Stimulated activated CD8-positive, alpha-beta memory T cell treated with anti-CD3 and anti-CD28 coated beads, Interleukin-2, amount 100 ng/mL, for 1 hour (primary cell): ENCODE data around the gene SORCS2.

ENCODE experiments used
- DNase-seq, 2 donors: peaks; one replicate each; pipeline ENCODE4 v3.0.0-alpha.2; 2020; ENCODE audit warnings: low read depth in 2 of 2

Gene SORCS2

GRCh38 chr4:7355795-7356194 lies 163.5 kb downstream of the SORCS2 start:
- DNase-seq: no peak

- DNase-seq: no peak
These were observed 164.5 kb downstream of the SORCS2 start for GRCh38 chr4:7356667-7357310.

GRCh38 chr4:7357323-7357722 lies 165.0 kb downstream of the SORCS2 start:
- DNase-seq: no peak

- DNase-seq: no peak
These were observed 165.9 kb downstream of the SORCS2 start for GRCh38 chr4:7358100-7358735.

GRCh38 chr4:7359400-7360062 lies 167.2 kb downstream of the SORCS2 start:
- no peak for DNase-seq

GRCh38 chr4:7360806-7361205 lies 168.5 kb downstream of the SORCS2 start:
- DNase-seq: no peak

GRCh38 chr4:7361280-7361895 lies 169.1 kb downstream of the SORCS2 start:
- DNase-seq: no peak

GRCh38 chr4:7362341-7362740 lies 170.0 kb downstream of the SORCS2 start:
- no peak for DNase-seq

GRCh38 chr4:7362862-7363430 lies 170.6 kb downstream of the SORCS2 start:
- DNase-seq: no peak

- no peak for DNase-seq
These were observed 172.6 kb downstream of the SORCS2 start for GRCh38 chr4:7364979-7365378.

GRCh38 chr4:7365462-7366179 lies 173.3 kb downstream of the SORCS2 start:
- DNase-seq: no peak

GRCh38 chr4:7366180-7366945 lies 174.0 kb downstream of the SORCS2 start:
- no peak for DNase-seq

GRCh38 chr4:7366954-7367353 lies 174.6 kb downstream of the SORCS2 start:
- no peak for DNase-seq

- no peak for DNase-seq
These were observed 175.1 kb downstream of the SORCS2 start for GRCh38 chr4:7367406-7367805.

- DNase-seq: no peak
These were observed 175.5 kb downstream of the SORCS2 start for GRCh38 chr4:7367864-7368277.

- no peak for DNase-seq
These were observed 176.0 kb downstream of the SORCS2 start for GRCh38 chr4:7368296-7368695.

GRCh38 chr4:7369511-7369910 lies 177.2 kb downstream of the SORCS2 start:
- DNase-seq: no peak

- DNase-seq: no peak
These were observed 177.7 kb downstream of the SORCS2 start for GRCh38 chr4:7370038-7370437.

GRCh38 chr4:7371210-7371941 lies 179.0 kb downstream of the SORCS2 start:
- no peak for DNase-seq

GRCh38 chr4:7372673-7373072 lies 180.3 kb downstream of the SORCS2 start:
- DNase-seq: no peak
